Stimulated activated CD4-positive, alpha-beta T cell treated with anti-CD3 and anti-CD28 coated beads, Interleukin-2, amount 100 ng/mL, for 4 hours (primary cell): ENCODE measurements around the gene LINC00632.

ENCODE experiments used
- DNase-seq: peaks from one replicate; pipeline ENCODE4 v3.0.0-alpha.2; 2020; ENCODE audit warnings: low read depth

Gene LINC00632

GRCh38 chrX:140765043-140765784, 55.7 kb downstream of the LINC00632 start:
- no peak for DNase-seq

GRCh38 chrX:140766024-140766611, 56.6 kb downstream of the LINC00632 start:
- DNase-seq: no peak

GRCh38 chrX:140767646-140768045, 58.1 kb downstream of the LINC00632 start:
- DNase-seq: no peak

- no peak for DNase-seq
Observed at GRCh38 chrX:140775211-140775610, 65.7 kb downstream of the LINC00632 start.

- DNase-seq: no peak
Observed at GRCh38 chrX:140776320-140776719, 66.8 kb downstream of the LINC00632 start.

- no peak for DNase-seq
Observed at GRCh38 chrX:140794642-140795041, 85.1 kb downstream of the LINC00632 start.

GRCh38 chrX:140799216-140799615, 89.7 kb downstream of the LINC00632 start:
- DNase-seq: no peak

- no peak for DNase-seq
Observed at GRCh38 chrX:140804292-140804691, 94.7 kb downstream of the LINC00632 start.

- DNase-seq: no peak
Observed at GRCh38 chrX:140815868-140816267, 106.3 kb downstream of the LINC00632 start.

- DNase-seq: no peak
Observed at GRCh38 chrX:140817943-140818342, 108.4 kb downstream of the LINC00632 start.

- DNase-seq: no peak
Observed at GRCh38 chrX:140821280-140821679, 111.7 kb downstream of the LINC00632 start.

- DNase-seq: no peak
Observed at GRCh38 chrX:140822184-140822583, 112.6 kb downstream of the LINC00632 start.

- no peak for DNase-seq
Observed at GRCh38 chrX:140822861-140823260, 113.3 kb downstream of the LINC00632 start.

GRCh38 chrX:140836874-140837273, 127.3 kb downstream of the LINC00632 start:
- DNase-seq: no peak
